MCF 10A (cell line): ENCODE results near the gene ZNF385A. TPM values are rescaled to one million over a fixed set of nuclear protein-coding genes. Genes with fewer than 3 reads are reported as not detected.

ENCODE experiments used
- BruUV-seq: library from RNA; stranded (reverse); fragments of 400-500 nt; replicated peaks from 2 replicates; lab custom pipeline; 2021; lab: Mats Ljungman, UMichigan
- CTCF ChIA-PET: fragments of 300-600 bp; sonication (Branson Sonifier 250); formaldehyde crosslinking; extraction: SDS; loops from one replicate; lab custom pipeline; 2021; ENCODE audit warnings: antibody characterized with exemption, inconsistent platforms; lab: Yijun Ruan, JAX
- POLR2A ChIA-PET: fragments of 300-600, 350-650 bp; sonication (Branson Sonifier 250); formaldehyde crosslinking; extraction: SDS; loops from one replicate; lab custom pipeline; 2020; ENCODE audit warnings: antibody characterized with exemption, inconsistent platforms; lab: Yijun Ruan, JAX
- DNase-seq: peaks from one replicate; pipeline ENCODE4 v3.0.0-alpha.2; 2018; ENCODE audit not compliant: unreplicated experiment
- H3K27ac Mint-ChIP-seq: one replicate; pipeline ENCODE4 v1.8.0; 2022; ENCODE audit warnings: mild to moderate bottlenecking, low read depth, mixed read lengths; ENCODE audit not compliant: unreplicated experiment
- H3K27me3 Mint-ChIP-seq: one replicate; pipeline ENCODE4 v1.8.0; 2022; ENCODE audit warnings: mixed read lengths; ENCODE audit not compliant: insufficient read depth, unreplicated experiment
- H3K36me3 Mint-ChIP-seq: one replicate; pipeline ENCODE4 v1.8.0; 2022; ENCODE audit warnings: mild to moderate bottlenecking, moderate library complexity, mixed read lengths; ENCODE audit not compliant: insufficient read depth, unreplicated experiment
- H3K4me1 Mint-ChIP-seq: one replicate; pipeline ENCODE4 v1.8.0; 2022; ENCODE audit warnings: mixed read lengths; ENCODE audit not compliant: insufficient read depth, unreplicated experiment
- H3K4me3 Mint-ChIP-seq: one replicate; pipeline ENCODE4 v1.8.0; 2022; ENCODE audit warnings: mild to moderate bottlenecking, moderate library complexity, mixed read lengths; ENCODE audit not compliant: unreplicated experiment
- H3K9me3 Mint-ChIP-seq: one replicate; pipeline ENCODE4 v1.8.0; 2022; ENCODE audit warnings: mixed read lengths; ENCODE audit not compliant: unreplicated experiment
- intact Hi-C: fragments of 100-400 bp; cut with micrococcal nuclease; formaldehyde crosslinking; loops from 2 replicates; pipeline ENCODE4 v1.14.1; 2022
- total RNA-seq: library from RNA; stranded (reverse); gene quantifications from 2 replicates; pipeline ENCODE4 v1.2.3, GENCODE V29; 2022
- TF ChIP-seq, protein P1 (sequence below): fragments of 200-600 bp; IDR thresholded peaks from one replicate; pipeline ENCODE4 v1.8.0; 2022; ENCODE audit warnings: antibody characterized with exemption, mild to moderate bottlenecking; ENCODE audit not compliant: unreplicated experiment

The ZNF385A gene
- total RNA-seq, 1 experiment from 2014 or later = 8.3 TPM

DNA sequence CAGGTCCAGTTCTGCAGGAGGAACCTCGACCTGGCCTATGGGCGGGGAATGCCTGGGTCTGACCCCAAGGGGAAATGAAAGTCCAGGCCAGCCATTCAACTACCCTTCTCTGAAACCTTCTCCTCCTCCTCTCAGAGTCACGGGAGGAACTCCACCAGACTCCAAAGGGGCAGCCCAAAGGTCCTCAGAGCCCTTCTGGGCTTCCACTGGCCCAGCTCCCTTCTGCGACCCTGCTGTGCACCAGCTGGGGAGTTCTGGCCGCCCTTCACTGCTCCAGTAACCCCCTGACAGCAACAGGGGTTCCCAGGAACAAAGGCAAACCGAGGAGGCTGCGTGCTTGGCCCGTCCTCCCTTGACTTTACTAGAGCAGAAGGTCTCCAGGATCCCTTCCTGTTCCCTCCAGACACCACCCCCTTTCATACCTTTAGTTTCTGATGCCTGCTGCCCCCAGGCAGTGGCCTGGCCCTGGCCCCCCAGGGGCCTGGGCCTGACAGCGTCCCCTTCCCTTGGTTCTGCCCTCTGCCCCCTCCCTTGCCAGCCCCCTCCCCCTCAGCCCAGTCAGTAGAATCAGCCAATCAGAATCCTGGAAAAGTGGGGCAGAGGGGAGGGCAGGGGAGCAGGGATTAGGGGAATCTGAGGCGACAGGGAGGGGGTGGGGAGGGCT lies 850 bp upstream of the ZNF385A start:
- TF ChIP-seq, protein P1, sequence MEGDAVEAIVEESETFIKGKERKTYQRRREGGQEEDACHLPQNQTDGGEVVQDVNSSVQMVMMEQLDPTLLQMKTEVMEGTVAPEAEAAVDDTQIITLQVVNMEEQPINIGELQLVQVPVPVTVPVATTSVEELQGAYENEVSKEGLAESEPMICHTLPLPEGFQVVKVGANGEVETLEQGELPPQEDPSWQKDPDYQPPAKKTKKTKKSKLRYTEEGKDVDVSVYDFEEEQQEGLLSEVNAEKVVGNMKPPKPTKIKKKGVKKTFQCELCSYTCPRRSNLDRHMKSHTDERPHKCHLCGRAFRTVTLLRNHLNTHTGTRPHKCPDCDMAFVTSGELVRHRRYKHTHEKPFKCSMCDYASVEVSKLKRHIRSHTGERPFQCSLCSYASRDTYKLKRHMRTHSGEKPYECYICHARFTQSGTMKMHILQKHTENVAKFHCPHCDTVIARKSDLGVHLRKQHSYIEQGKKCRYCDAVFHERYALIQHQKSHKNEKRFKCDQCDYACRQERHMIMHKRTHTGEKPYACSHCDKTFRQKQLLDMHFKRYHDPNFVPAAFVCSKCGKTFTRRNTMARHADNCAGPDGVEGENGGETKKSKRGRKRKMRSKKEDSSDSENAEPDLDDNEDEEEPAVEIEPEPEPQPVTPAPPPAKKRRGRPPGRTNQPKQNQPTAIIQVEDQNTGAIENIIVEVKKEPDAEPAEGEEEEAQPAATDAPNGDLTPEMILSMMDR = no peak
- H3K27me3 Mint-ChIP-seq = no peaks in the 10 kb centered on the region
- no peak overlapping the region for H3K27ac Mint-ChIP-seq
- no peak overlapping the region for H3K4me3 Mint-ChIP-seq
- intact Hi-C loops = no loop called here
- no TSS peak for BruUV-seq
- CTCF ChIA-PET = interaction anchor here (0.6 to 3.0 kb wide), 7 partner anchors 8 to 219 kb away, joined by 3 to 28 read pairs (median 6); partner anchors contain the start of gene NFE2
- H3K9me3 Mint-ChIP-seq = no peaks in the 10 kb centered on the region
- POLR2A ChIA-PET = interaction anchor here (1.1 kb wide), 1 partner anchor 25 kb away, joined by 3 read pairs; no protein-coding TSS in a partner anchor
- no peaks in the 10 kb centered on the region for H3K36me3 Mint-ChIP-seq
- no peak for DNase-seq
- H3K4me1 Mint-ChIP-seq = peaks cover 36% of the 10 kb centered on the region

DNA sequence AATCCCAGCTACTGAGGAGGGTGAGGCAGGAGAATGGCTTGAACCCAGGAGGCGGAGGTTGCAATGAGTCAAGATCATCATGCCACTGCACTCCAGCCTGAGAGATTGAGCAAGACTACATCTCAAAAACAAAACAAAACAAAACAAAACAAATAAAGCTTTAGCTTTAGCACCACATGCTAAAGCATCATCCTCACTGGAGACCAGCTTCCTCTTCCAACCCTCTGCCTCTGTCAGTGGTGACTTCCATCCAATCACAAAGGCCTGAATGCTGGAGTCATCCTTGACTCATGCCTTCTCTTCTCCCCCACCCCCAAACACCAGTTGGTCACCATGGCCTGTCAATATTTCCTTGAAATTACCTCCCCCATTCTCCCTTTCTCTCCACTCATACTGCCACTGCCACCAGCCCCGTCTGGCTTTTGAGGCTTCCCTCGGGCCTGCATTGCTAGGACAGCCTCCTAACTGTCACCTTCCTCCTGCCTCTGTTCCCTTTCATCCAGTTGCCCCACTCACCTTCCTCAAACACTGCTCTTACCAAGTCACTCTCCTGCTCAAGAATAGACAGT lies 1.4 kb downstream of the ZNF385A start:
- POLR2A ChIA-PET = interaction anchor here (0.7 to 1.2 kb wide), 2 partner anchors 13 to 40 kb away, joined by 3 read pairs; no protein-coding TSS in a partner anchor
- H3K27ac Mint-ChIP-seq = peak overlapping the region; percentile 82
- no peaks in the 10 kb centered on the region for H3K9me3 Mint-ChIP-seq
- TF ChIP-seq, protein P1 = no peak
- no peaks in the 10 kb centered on the region for H3K27me3 Mint-ChIP-seq
- H3K4me3 Mint-ChIP-seq = no peak overlapping the region
- peaks cover 35% of the 10 kb centered on the region for H3K4me1 Mint-ChIP-seq
- BruUV-seq = no TSS peak
- CTCF ChIA-PET = interaction anchor here (0.6 to 8.2 kb wide), 11 partner anchors 9 to 168 kb away, joined by 3 to 120 read pairs (median 11); no protein-coding TSS in a partner anchor
- peak; percentile 91 for DNase-seq
- intact Hi-C loops = no loop called here
- H3K36me3 Mint-ChIP-seq = no peaks in the 10 kb centered on the region

DNA sequence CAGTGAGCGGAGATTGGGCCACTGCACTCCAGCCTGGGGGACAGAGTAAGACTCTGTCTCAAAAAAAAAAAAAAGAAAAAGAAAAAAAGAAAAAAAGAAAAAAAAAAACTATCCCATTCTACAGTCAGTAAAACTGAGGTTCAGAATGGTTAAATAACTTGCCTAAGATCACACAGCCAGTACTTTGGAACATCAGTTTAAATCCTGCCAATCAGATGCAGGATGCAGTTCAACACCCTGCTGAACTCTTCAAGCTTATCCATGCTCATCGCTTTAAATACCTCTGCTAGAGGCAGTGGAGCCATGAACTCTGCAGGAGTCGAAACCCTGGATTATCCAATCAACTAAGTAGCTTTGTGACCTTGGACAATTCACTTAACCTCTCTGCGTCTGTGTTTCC lies 3.4 kb downstream of the ZNF385A start:
- POLR2A ChIA-PET = interaction anchor here (0.6 to 2.4 kb wide), 5 partner anchors 10 to 1592 kb away, joined by 3 to 20 read pairs (median 3); partner anchors contain the start of gene RAB5B
- intact Hi-C loops = no loop called here
- Mint-ChIP-seq H3K4me1 (peaks cover 29% of the 10 kb centered on the region), H3K27me3 (no peaks in the 10 kb centered on the region), H3K4me3 (no peak overlapping the region), H3K9me3 (no peaks in the 10 kb centered on the region), H3K36me3 (no peaks in the 10 kb centered on the region), H3K27ac (no peak overlapping the region)
- BruUV-seq = no TSS peak
- TF ChIP-seq, protein P1 = no peak
- CTCF ChIA-PET = interaction anchor here (0.6 to 8.2 kb wide), 29 partner anchors 8 to 766 kb away, joined by 3 to 120 read pairs (median 11); no protein-coding TSS in a partner anchor
- no peak for DNase-seq
